Heart left ventricle (tissue), 13 donors: ENCODE data around the gene IFT25.

Source experiments
- POLR2A ChIP-seq, 2 donors: fragments of 450-650 bp; IDR thresholded peaks; one replicate each; pipeline ENCODE4 v1.6.1; 2017; ENCODE audit warnings: antibody characterized with exemption in 2 of 2, mild to moderate bottlenecking in 2 of 2, moderate library complexity in 2 of 2
- TF ChIP-seq, protein P1 (sequence below), 12 donors: fragments of 200-600 bp; sonication (generic) in 4 of 12; IDR thresholded peaks; one replicate each; pipeline versions ENCODE4 v1.5.0 to v1.8.0; 2018 to 2022; ENCODE audit warnings: antibody characterized with exemption in 12 of 12, mild to moderate bottlenecking in 5 of 12
- donor health status: ischemic (EF 13 %, LVEDD 7.1; RV severe dilation, severe dysfunction).
- donor health status: DM: no; HTN: yes; CAD: no.
- donor health status: DM: no; HTN: no; CAD: no.
- donor health status: ischemic (EF 25% LVEDD 6.9; RV normal size, moderate dysfunction).
- donor health status: ischemic (EF 25% LVEDD 5.7; RV mildly dilated, moderate dysfunction).
- donor health status: ischemic (EF 35%, LVEDD 5.7; RV mildly dilated, moderate dysfunction).
- donor health status: nonischemic (EF 11% LVEDD 7.7; RV severe dilation, severe dysfunction).
- donor health status: DM: yes; HTN: yes; CAD: no.
- donor health status: PGD.
- donor health status: ischemic (EF 29% LVEDD 5.4; RV normal size, mild dysfunction).
- donor health status: nonischemic (EF 23%, LVEDD 6.1; RV moderate dilation, normal function).

DNA sequence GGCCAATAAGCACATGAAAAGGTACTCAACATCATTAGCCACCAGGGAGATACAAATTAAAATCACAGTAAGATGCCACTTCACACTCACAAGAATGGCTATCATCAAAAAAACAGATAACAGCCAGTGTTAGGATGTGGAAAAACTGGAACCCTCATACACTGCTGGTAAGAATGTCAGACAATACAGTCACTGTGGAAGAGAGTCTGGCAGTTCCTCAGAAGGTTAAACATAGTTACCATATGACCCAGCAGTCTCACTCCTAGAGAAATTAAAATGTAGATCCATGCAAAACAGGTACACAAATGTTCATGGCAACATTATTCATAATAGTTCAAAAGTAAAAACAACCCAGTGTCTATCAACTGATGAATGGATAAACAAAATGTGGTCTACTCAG lies 39.2 kb upstream of the IFT25 start:
- TF ChIP-seq POLR2A (IDR thresholded peaks at IDR 0.05), result no peak
- TF ChIP-seq, protein P1, sequence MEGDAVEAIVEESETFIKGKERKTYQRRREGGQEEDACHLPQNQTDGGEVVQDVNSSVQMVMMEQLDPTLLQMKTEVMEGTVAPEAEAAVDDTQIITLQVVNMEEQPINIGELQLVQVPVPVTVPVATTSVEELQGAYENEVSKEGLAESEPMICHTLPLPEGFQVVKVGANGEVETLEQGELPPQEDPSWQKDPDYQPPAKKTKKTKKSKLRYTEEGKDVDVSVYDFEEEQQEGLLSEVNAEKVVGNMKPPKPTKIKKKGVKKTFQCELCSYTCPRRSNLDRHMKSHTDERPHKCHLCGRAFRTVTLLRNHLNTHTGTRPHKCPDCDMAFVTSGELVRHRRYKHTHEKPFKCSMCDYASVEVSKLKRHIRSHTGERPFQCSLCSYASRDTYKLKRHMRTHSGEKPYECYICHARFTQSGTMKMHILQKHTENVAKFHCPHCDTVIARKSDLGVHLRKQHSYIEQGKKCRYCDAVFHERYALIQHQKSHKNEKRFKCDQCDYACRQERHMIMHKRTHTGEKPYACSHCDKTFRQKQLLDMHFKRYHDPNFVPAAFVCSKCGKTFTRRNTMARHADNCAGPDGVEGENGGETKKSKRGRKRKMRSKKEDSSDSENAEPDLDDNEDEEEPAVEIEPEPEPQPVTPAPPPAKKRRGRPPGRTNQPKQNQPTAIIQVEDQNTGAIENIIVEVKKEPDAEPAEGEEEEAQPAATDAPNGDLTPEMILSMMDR (IDR thresholded peaks at IDR 0.05), result no peak
